Loucy (cell line): ENCODE results near the gene SCYL3.
A peak's percentile ranks its signal among the peaks of the same experiment; 100 is the strongest.
"Not testable (repeated sequence)": the region's sequence is repeated elsewhere in the genome, so short reads cannot be mapped to it uniquely, and the experiment has no call there.

Experiments
- H2AFZ ChIP-seq: fragments of 200-600 bp; sonication (generic); 2 replicates; pipeline ENCODE4 v1.6.0; 2016; ENCODE audit warnings: antibody characterized with exemption, mild to moderate bottlenecking, low read length, moderate library complexity
- H3F3A ChIP-seq: fragments of 200-600 bp; 2 replicates; pipeline ENCODE4 v1.6.0; 2016; ENCODE audit warnings: antibody characterized with exemption, low read depth, mild to moderate bottlenecking
- H3K27me3 ChIP-seq: fragments of 200-600 bp; sonication (generic); 2 replicates; pipeline ENCODE4 v1.6.1; 2014; ENCODE audit warnings: low read length, mild to moderate bottlenecking; ENCODE audit not compliant: insufficient read depth, poor library complexity, severe bottlenecking
- H3K36me3 ChIP-seq: fragments of 200-600 bp; sonication (generic); 2 replicates; pipeline ENCODE4 v1.6.1; 2016; ENCODE audit warnings: low read length; ENCODE audit not compliant: insufficient read depth
- H3K4me1 ChIP-seq: fragments of 200-600 bp; sonication (generic); 2 replicates; pipeline ENCODE4 v1.5.1; 2014; ENCODE audit warnings: low read length, mild to moderate bottlenecking; ENCODE audit not compliant: insufficient read depth, poor library complexity, severe bottlenecking
- H3K4me2 ChIP-seq: fragments of 200-600 bp; sonication (generic); 2 replicates; pipeline ENCODE4 v1.6.0; 2014; ENCODE audit warnings: antibody characterized with exemption, low read length, low read depth, mild to moderate bottlenecking; ENCODE audit not compliant: poor library complexity, severe bottlenecking
- H3K4me3 ChIP-seq: fragments of 200-600 bp; sonication (generic); 2 replicates; pipeline ENCODE4 v1.5.1; 2014; ENCODE audit warnings: low read length, mild to moderate bottlenecking, mixed read lengths; ENCODE audit not compliant: poor library complexity, severe bottlenecking
- H3K79me2 ChIP-seq: fragments of 200-600 bp; sonication (generic); 2 replicates; pipeline ENCODE4 v1.6.1; 2014; ENCODE audit warnings: low read length; ENCODE audit not compliant: insufficient read depth
- H3K9ac ChIP-seq: fragments of 200-600 bp; sonication (generic); 2 replicates; pipeline ENCODE4 v1.6.0; 2014; ENCODE audit warnings: mild to moderate bottlenecking, low read depth, low read length, moderate library complexity; ENCODE audit not compliant: poor library complexity, severe bottlenecking
- H3K9me2 ChIP-seq: fragments of 200-600 bp; sonication (generic); replicated peaks from 2 replicates; pipeline ENCODE4 v1.6.1; 2016; ENCODE audit warnings: low read depth, low read length, mixed read lengths
- H3K9me3 ChIP-seq: fragments of 200-600 bp; sonication (generic); 2 replicates; pipeline ENCODE4 v1.6.1; 2014; ENCODE audit warnings: mild to moderate bottlenecking, antibody characterized with exemption, low read length, low read depth; ENCODE audit not compliant: insufficient read depth
- H4K20me1 ChIP-seq: fragments of 200-600 bp; sonication (generic); 2 replicates; pipeline ENCODE4 v1.6.0; 2014; ENCODE audit warnings: antibody characterized with exemption, low read length, mild to moderate bottlenecking; ENCODE audit not compliant: insufficient read depth, poor library complexity, severe bottlenecking
- EZH2phosphoT487 ChIP-seq: fragments of 200-600 bp; IDR thresholded peaks from 2 replicates; pipeline ENCODE4 v1.6.1; 2018; ENCODE audit warnings: antibody characterized with exemption, mild to moderate bottlenecking, moderate library complexity, borderline replicate concordance
- TF ChIP-seq, protein P1 (sequence below): fragments of 200-600 bp; sonication (generic); conservative IDR thresholded peaks from 2 replicates; pipeline ENCODE4 v1.5.1; 2014; ENCODE audit warnings: mild to moderate bottlenecking, antibody characterized with exemption, low read length

Gene SCYL3

GRCh38 chr1:169814265-169814664 lies 79.4 kb downstream of the SCYL3 start:
- Histone ChIP-seq H3K27me3 (no peaks in the 10 kb centered on the region), H3K9me2 (no peaks in the 10 kb centered on the region), H3K36me3 (peaks cover 57% of the 10 kb centered on the region), H3K9me3 (no peaks in the 10 kb centered on the region), H4K20me1 (no peaks in the 10 kb centered on the region), H3K4me2 (no peak overlapping the region), H3K79me2 (no peaks in the 10 kb centered on the region), H3K4me1 (peaks cover 11% of the 10 kb centered on the region), H3K9ac (no peak overlapping the region), H3F3A (no peaks in the 10 kb centered on the region), H2AFZ (no peak overlapping the region), H3K4me3 (no peak overlapping the region)
- no peak for TF ChIP-seq EZH2phosphoT487

DNA sequence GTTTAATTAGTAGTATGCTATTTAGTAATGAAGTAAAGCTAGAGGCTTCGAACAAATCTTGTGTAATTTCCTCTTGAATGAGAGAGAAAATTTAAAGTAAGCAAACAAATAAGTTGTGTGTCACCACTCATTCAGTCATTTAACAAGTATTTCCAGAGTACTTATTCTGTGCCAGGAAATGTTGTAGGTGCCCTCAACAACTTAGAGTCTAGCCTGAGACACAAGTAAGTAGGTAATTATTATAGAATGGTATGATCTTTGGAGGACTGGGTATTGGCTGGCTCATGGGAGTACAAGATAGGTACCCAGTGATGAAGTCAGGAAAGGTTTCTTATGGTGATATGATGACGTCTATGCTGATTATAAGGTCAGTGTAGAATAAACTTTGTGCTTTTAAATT lies 81.6 kb downstream of the SCYL3 start:
- Histone ChIP-seq H3K79me2 (no peaks in the 10 kb centered on the region), H3K4me3 (no peak overlapping the region), H4K20me1 (no peaks in the 10 kb centered on the region), H3K36me3 (peaks cover 59% of the 10 kb centered on the region), H3K27me3 (no peaks in the 10 kb centered on the region), H3K9me3 (no peaks in the 10 kb centered on the region), H3F3A (no peaks in the 10 kb centered on the region), H3K9ac (no peak overlapping the region), H2AFZ (no peak overlapping the region), H3K9me2 (no peaks in the 10 kb centered on the region), H3K4me1 (peaks cover 11% of the 10 kb centered on the region), H3K4me2 (no peak overlapping the region)
- TF ChIP-seq, protein P1, sequence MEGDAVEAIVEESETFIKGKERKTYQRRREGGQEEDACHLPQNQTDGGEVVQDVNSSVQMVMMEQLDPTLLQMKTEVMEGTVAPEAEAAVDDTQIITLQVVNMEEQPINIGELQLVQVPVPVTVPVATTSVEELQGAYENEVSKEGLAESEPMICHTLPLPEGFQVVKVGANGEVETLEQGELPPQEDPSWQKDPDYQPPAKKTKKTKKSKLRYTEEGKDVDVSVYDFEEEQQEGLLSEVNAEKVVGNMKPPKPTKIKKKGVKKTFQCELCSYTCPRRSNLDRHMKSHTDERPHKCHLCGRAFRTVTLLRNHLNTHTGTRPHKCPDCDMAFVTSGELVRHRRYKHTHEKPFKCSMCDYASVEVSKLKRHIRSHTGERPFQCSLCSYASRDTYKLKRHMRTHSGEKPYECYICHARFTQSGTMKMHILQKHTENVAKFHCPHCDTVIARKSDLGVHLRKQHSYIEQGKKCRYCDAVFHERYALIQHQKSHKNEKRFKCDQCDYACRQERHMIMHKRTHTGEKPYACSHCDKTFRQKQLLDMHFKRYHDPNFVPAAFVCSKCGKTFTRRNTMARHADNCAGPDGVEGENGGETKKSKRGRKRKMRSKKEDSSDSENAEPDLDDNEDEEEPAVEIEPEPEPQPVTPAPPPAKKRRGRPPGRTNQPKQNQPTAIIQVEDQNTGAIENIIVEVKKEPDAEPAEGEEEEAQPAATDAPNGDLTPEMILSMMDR, result no peak
- no peak for TF ChIP-seq EZH2phosphoT487

GRCh38 chr1:169811418-169812035 lies 82.2 kb downstream of the SCYL3 start:
- not testable (repeated sequence) for H3K4me3 ChIP-seq, H3K9me3 ChIP-seq, H3K4me2 ChIP-seq, H3K9me2 ChIP-seq, H3F3A ChIP-seq, H4K20me1 ChIP-seq, H3K27me3 ChIP-seq, H2AFZ ChIP-seq, H3K79me2 ChIP-seq, H3K9ac ChIP-seq
- Histone ChIP-seq H3K36me3 (peaks cover 59% of the 10 kb centered on the region), H3K4me1 (peaks cover 11% of the 10 kb centered on the region)

DNA sequence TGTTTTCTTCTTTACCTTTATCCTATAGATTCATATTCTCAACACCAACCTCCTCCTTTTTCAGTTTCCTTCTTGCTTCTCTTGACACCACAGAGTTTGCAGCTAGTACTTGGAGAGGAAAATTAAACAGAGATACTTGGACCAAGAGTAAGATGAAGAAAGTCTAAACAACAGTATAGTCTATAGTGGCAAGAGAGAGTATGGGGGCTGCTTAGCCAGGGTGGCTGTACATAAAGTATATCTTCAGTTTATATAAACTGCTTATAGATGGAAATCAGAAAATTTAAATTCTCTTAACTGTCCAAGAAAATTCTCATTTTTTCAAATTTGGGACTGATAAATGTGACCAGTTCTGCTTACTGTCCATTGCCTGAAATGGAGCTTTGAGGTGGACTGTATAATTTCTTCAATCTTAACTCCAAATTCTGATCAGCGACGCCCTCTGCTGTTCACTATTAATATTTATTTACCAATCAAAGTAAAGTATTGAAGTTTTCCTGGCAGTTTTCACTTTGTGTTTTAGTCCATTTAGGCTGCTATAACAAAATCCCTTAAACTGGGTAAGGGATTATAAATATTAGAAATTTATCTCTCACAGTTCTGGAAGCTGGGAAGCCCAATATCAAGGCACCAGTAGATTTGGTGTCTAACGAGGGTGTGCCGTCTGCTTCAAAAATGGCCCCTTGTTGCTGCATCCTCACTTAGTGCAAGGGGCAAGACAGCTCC lies 84.2 kb downstream of the SCYL3 start:
- H3K4me3 ChIP-seq, result no peak overlapping the region
- H4K20me1 ChIP-seq, result no peaks in the 10 kb centered on the region
- no peaks in the 10 kb centered on the region for H3K9me3 ChIP-seq
- TF ChIP-seq EZH2phosphoT487, result no peak
- TF ChIP-seq, protein P1, result peak; percentile 69
- no peak overlapping the region for H3K4me2 ChIP-seq
- H3K79me2 ChIP-seq, result peaks cover 4% of the 10 kb centered on the region; the same call in 1 of the 2 replicates
- no peaks in the 10 kb centered on the region for H3K27me3 ChIP-seq
- H2AFZ ChIP-seq, result no peak overlapping the region
- no peaks in the 10 kb centered on the region for H3K9me2 ChIP-seq
- peaks cover 9% of the 10 kb centered on the region for H3K4me1 ChIP-seq
- peaks cover 61% of the 10 kb centered on the region for H3K36me3 ChIP-seq
- no peak overlapping the region for H3K9ac ChIP-seq
- no peaks in the 10 kb centered on the region for H3F3A ChIP-seq
